H9 (cell line): ENCODE results near the gene DYNLRB2. TPM values are rescaled to one million over a fixed set of nuclear protein-coding genes. Genes with fewer than 3 reads are reported as not detected.

ENCODE experiments used
- DNase-seq: peaks from one replicate; pipeline ENCODE4 v3.0.0-alpha.2; 2017
- H2AFZ ChIP-seq: one replicate; pipeline ENCODE4 v1.6.1; 2013; ENCODE audit warnings: mild to moderate bottlenecking, low read length, control low read depth, moderate library complexity
- H2AK5ac ChIP-seq: 2 replicates; pipeline ENCODE4 v1.6.1; 2013; ENCODE audit warnings: low read length, control low read depth, mixed read lengths; ENCODE audit not compliant: insufficient read length
- H2BK120ac ChIP-seq: one replicate; pipeline ENCODE4 v1.6.1; 2013; ENCODE audit warnings: low read depth, mild to moderate bottlenecking, low read length, control low read depth, inconsistent platforms; ENCODE audit not compliant: poor library complexity, severe bottlenecking
- H2BK12ac ChIP-seq: 2 replicates; pipeline ENCODE4 v1.6.1; 2013; ENCODE audit warnings: low read length, control low read depth, mixed read lengths, low read depth; ENCODE audit not compliant: insufficient read length
- H2BK15ac ChIP-seq: 2 replicates; pipeline ENCODE4 v1.6.1; 2013; ENCODE audit warnings: low read depth, low read length, control low read depth
- H2BK20ac ChIP-seq: one replicate; pipeline ENCODE4 v1.6.1; 2013; ENCODE audit warnings: low read depth, mild to moderate bottlenecking, low read length, control low read depth, inconsistent platforms; ENCODE audit not compliant: poor library complexity, severe bottlenecking
- H2BK5ac ChIP-seq: 2 replicates; pipeline ENCODE4 v1.6.1; 2013; ENCODE audit warnings: low read length, control low read depth, mixed read lengths; ENCODE audit not compliant: insufficient read length
- H3K14ac ChIP-seq: 2 replicates; pipeline ENCODE4 v1.6.1; 2013; ENCODE audit warnings: low read length, control low read depth; ENCODE audit not compliant: insufficient read depth
- H3K18ac ChIP-seq: 2 replicates; pipeline ENCODE4 v1.6.1; 2013; ENCODE audit warnings: low read depth, mild to moderate bottlenecking, mixed read lengths, low read length, control low read depth; ENCODE audit not compliant: insufficient read length
- H3K23ac ChIP-seq: 2 replicates; pipeline ENCODE4 v1.6.1; 2013; ENCODE audit warnings: low read length, control low read depth, mixed read lengths, low read depth; ENCODE audit not compliant: insufficient read length
- H3K23me2 ChIP-seq: 2 replicates; pipeline ENCODE4 v1.6.1; 2013; ENCODE audit warnings: low read depth, mild to moderate bottlenecking, mixed read lengths, low read length, control low read depth; ENCODE audit not compliant: insufficient read length, poor library complexity, severe bottlenecking
- H3K27ac ChIP-seq: 2 replicates; pipeline ENCODE4 v1.5.1; 2013; ENCODE audit warnings: low read length, control low read depth, mixed read lengths, low read depth; ENCODE audit not compliant: insufficient read length
- H3K27me3 ChIP-seq: 2 replicates; pipeline ENCODE4 v1.6.1; 2013; ENCODE audit warnings: low read length, control low read depth, inconsistent platforms; ENCODE audit not compliant: insufficient read depth
- H3K4ac ChIP-seq: 2 replicates; pipeline ENCODE4 v1.6.1; 2013; ENCODE audit warnings: low read depth, mild to moderate bottlenecking, control low read depth, inconsistent platforms, low read length, moderate library complexity
- H3K4me1 ChIP-seq: 2 replicates; pipeline ENCODE4 v1.6.1; 2013; ENCODE audit warnings: low read length, control low read depth, inconsistent platforms; ENCODE audit not compliant: insufficient read depth
- H3K4me2 ChIP-seq: 2 replicates; pipeline ENCODE4 v1.6.1; 2013; ENCODE audit warnings: low read length, control low read depth, mixed read lengths; ENCODE audit not compliant: insufficient read length, insufficient read depth
- H3K56ac ChIP-seq: 2 replicates; pipeline ENCODE4 v1.6.1; 2013; ENCODE audit warnings: low read depth, mild to moderate bottlenecking, mixed read lengths, low read length, control low read depth; ENCODE audit not compliant: insufficient read length
- H3K79me1 ChIP-seq: 2 replicates; pipeline ENCODE4 v1.6.1; 2013; ENCODE audit warnings: low read depth, mild to moderate bottlenecking, moderate library complexity, low read length, control low read depth, inconsistent platforms; ENCODE audit not compliant: insufficient read depth, poor library complexity, severe bottlenecking
- H3K79me2 ChIP-seq: 2 replicates; pipeline ENCODE4 v1.6.1; 2013; ENCODE audit warnings: low read length, control low read depth, inconsistent platforms; ENCODE audit not compliant: insufficient read depth
- H3K9ac ChIP-seq: 2 replicates; pipeline ENCODE4 v1.6.1; 2013; ENCODE audit warnings: low read length, control low read depth, mixed read lengths; ENCODE audit not compliant: insufficient read length; ENCODE audit errors: extremely low read depth
- H3K9me3 ChIP-seq: one replicate; pipeline ENCODE4 v1.6.1; 2013; ENCODE audit warnings: low read depth, low read length, inconsistent platforms; ENCODE audit not compliant: control insufficient read depth
- H3T11ph ChIP-seq: one replicate; pipeline ENCODE4 v1.6.1; 2013; ENCODE audit warnings: mild to moderate bottlenecking, low read length, control low read depth, inconsistent platforms
- H4K20me1 ChIP-seq: one replicate; pipeline ENCODE4 v1.6.1; 2013; ENCODE audit not compliant: control insufficient read depth, insufficient read length, insufficient read depth
- H4K5ac ChIP-seq: 2 replicates; pipeline ENCODE4 v1.6.1; 2013; ENCODE audit warnings: low read depth, mild to moderate bottlenecking, mixed read lengths, low read length, control low read depth; ENCODE audit not compliant: insufficient read length
- H4K8ac ChIP-seq: replicated peaks from 2 replicates; pipeline ENCODE4 v1.6.1; 2013; ENCODE audit warnings: low read length, control low read depth, mixed read lengths, low read depth; ENCODE audit not compliant: insufficient read length
- H4K91ac ChIP-seq: 2 replicates; pipeline ENCODE4 v1.6.1; 2013; ENCODE audit warnings: low read depth, mild to moderate bottlenecking, moderate library complexity, mixed read lengths, low read length, control low read depth; ENCODE audit not compliant: insufficient read length
- H3K27ac Mint-ChIP-seq, 3 experiments: 2 replicates in 2 of 3; 3 replicates in 1 of 3; pipeline ENCODE4 v1.8.0; 2020 to 2021; ENCODE audit warnings: mixed read lengths in 3 of 3, mild to moderate bottlenecking in 1 of 3, moderate library complexity in 1 of 3
- H3K27me3 Mint-ChIP-seq: 2 replicates; pipeline ENCODE4 v1.8.0; 2021; ENCODE audit warnings: low read depth, mild to moderate bottlenecking, moderate library complexity, mixed read lengths
- H3K36me3 Mint-ChIP-seq, 3 experiments: 2 replicates in 2 of 3; 3 replicates in 1 of 3; pipeline ENCODE4 v1.8.0; 2020 to 2021; ENCODE audit warnings: low read depth in 3 of 3, mixed read lengths in 3 of 3; ENCODE audit not compliant: insufficient read depth in 1 of 3
- H3K4me1 Mint-ChIP-seq, 2 experiments: 2 replicates each; pipeline ENCODE4 v1.8.0; 2020; ENCODE audit warnings: mixed read lengths in 2 of 2
- H3K4me3 Mint-ChIP-seq, 2 experiments: 2 replicates in 1 of 2; 3 replicates in 1 of 2; pipeline ENCODE4 v1.8.0; 2020 to 2021; ENCODE audit warnings: mild to moderate bottlenecking in 2 of 2, mixed read lengths in 2 of 2, moderate library complexity in 1 of 2
- H3K9me3 Mint-ChIP-seq, 2 experiments: 2 replicates in 1 of 2; 3 replicates in 1 of 2; pipeline ENCODE4 v1.8.0; 2020; ENCODE audit warnings: mild to moderate bottlenecking in 2 of 2, mixed read lengths in 2 of 2, moderate library complexity in 1 of 2
- CTCF ChIP-seq: fragments of 200-600 bp; sonication (generic); conservative IDR thresholded peaks from 3 replicates; pipeline ENCODE4 v1.8.0; 2021; ENCODE audit warnings: antibody characterized with exemption, mild to moderate bottlenecking
- WGBS: extraction: QIAGEN DNeasy Blood & Tissue Kit; methylation state at CpG from one replicate; pipeline ENCODE4 v1.1.7; 2013; ENCODE audit warnings: missing lambda C conversion rate, low lambda C conversion rate, mixed read lengths; ENCODE audit not compliant: insufficient read length; ENCODE audit errors: extremely low coverage; 5-methylcytosine and 5-hydroxymethylcytosine counted together
- total RNA-seq: library from RNA; stranded (reverse); gene quantifications from 2 replicates; pipeline ENCODE4 v1.2.1, GENCODE V29; 2021

Gene DYNLRB2
- total RNA-seq, 1 experiment from 2014 or later: not detected

GRCh38 chr16:80580109-80580832 lies 39.5 kb downstream of the DYNLRB2 start:
- Histone ChIP-seq H3K18ac (no peak overlapping the region), H4K20me1 (no peaks in the 10 kb centered on the region), H3K23me2 (no peaks in the 10 kb centered on the region), H3K9me3 (no peaks in the 10 kb centered on the region), H2AFZ (no peak overlapping the region), H3K56ac (no peak overlapping the region), H2BK15ac (no peak overlapping the region), H3K23ac (no peak overlapping the region), H4K5ac (no peak overlapping the region), H4K8ac (no peak overlapping the region), H2BK12ac (no peak overlapping the region), H3T11ph (no peak overlapping the region), H4K91ac (no peak overlapping the region), H3K4me2 (no peak overlapping the region), H3K9ac (no peak overlapping the region), H2BK120ac (no peak overlapping the region), H3K79me2 (no peaks in the 10 kb centered on the region), H3K4ac (no peak overlapping the region), H3K14ac (no peak overlapping the region), H2AK5ac (no peak overlapping the region), H2BK5ac (no peak overlapping the region), H3K27me3 (no peaks in the 10 kb centered on the region; the same call in 1 of the 2 replicates), H3K27ac (no peak overlapping the region), H2BK20ac (no peak overlapping the region), H3K79me1 (no peaks in the 10 kb centered on the region), H3K4me1 (no peaks in the 10 kb centered on the region)
- no peak for DNase-seq
- Mint-ChIP-seq H3K27ac (no peak overlapping the region), H3K4me1 (no peaks in the 10 kb centered on the region), H3K9me3 (peaks cover 2 to 27% of the 10 kb centered on the region in 2 experiments; a peak in 3 of 5 replicates), H3K27me3 (peaks cover 4% of the 10 kb centered on the region; the same call in 1 of the 2 replicates), H3K36me3 (no peaks in the 10 kb centered on the region), H3K4me3 (no peak overlapping the region)
- no CpG with 5 or more reads among the region's 10 CpGs for WGBS
- no peak for TF ChIP-seq CTCF
